ENCODE results near the gene HDGFL2. TPM values are rescaled to one million over a fixed set of nuclear protein-coding genes. Genes with fewer than 3 reads are reported as not detected.

Gene HDGFL2
- total RNA-seq, 3 donors from 2014 or later = 33.0 to 34.1 (median 33.1) TPM

- H3K27me3 ChIP-seq = peaks cover 0 to 12% of the 10 kb centered on the region in 2 donors
- TF ChIP-seq POLR2A (IDR thresholded peaks at IDR 0.05) (no peak), CTCF (IDR thresholded peaks at IDR 0.05) (no peak), POLR2AphosphoS5 (IDR thresholded peaks at IDR 0.05) (no peak)
- DNase-seq (ENCODE audit: low spot score in 2 of 2) = no peak
- no peak overlapping the region for H3K4me3 ChIP-seq
- no peak overlapping the region for H3K27ac ChIP-seq
- no peaks in the 10 kb centered on the region for H3K36me3 ChIP-seq
- H3K4me1 ChIP-seq = no peaks in the 10 kb centered on the region
- H3K9me3 ChIP-seq = no peaks in the 10 kb centered on the region
- intact Hi-C loops (cut with DNase I; ENCODE audit: low total_unique reads) = no loop called here
Measured at GRCh38 chr19:4548238-4548584, 76.1 kb downstream of the HDGFL2 start.

- no peak for DNase-seq (ENCODE audit: low spot score in 2 of 2)
- Histone ChIP-seq H3K4me1 (no peaks in the 10 kb centered on the region), H3K9me3 (no peaks in the 10 kb centered on the region), H3K27me3 (peaks cover 0 to 12% of the 10 kb centered on the region in 2 donors), H3K27ac (no peak overlapping the region), H3K36me3 (no peaks in the 10 kb centered on the region), H3K4me3 (no peak overlapping the region)
- TF ChIP-seq POLR2A (IDR thresholded peaks at IDR 0.05) (no peak), CTCF (IDR thresholded peaks at IDR 0.05) (no peak)
- intact Hi-C loops (cut with DNase I; ENCODE audit: low total_unique reads) = loop anchor here (10.0 kb wide), 1 partner anchor 1015 kb away; the partner anchor contains the start of gene TINCR
Measured at GRCh38 chr19:4550018-4550417, 77.9 kb downstream of the HDGFL2 start.

GRCh38 chr19:4550479-4551050, 78.5 kb downstream of the HDGFL2 start:
- Histone ChIP-seq H3K27ac (no peak overlapping the region), H3K9me3 (no peaks in the 10 kb centered on the region), H3K4me1 (no peaks in the 10 kb centered on the region), H3K27me3 (peaks cover 0 to 12% of the 10 kb centered on the region in 2 donors), H3K4me3 (no peak overlapping the region), H3K36me3 (no peaks in the 10 kb centered on the region)
- intact Hi-C loops (cut with DNase I; ENCODE audit: low total_unique reads) = loop anchor here (10.0 kb wide), 1 partner anchor 1014 kb away; the partner anchor contains the start of gene TINCR
- no peak for DNase-seq (ENCODE audit: low spot score in 2 of 2)
- TF ChIP-seq CTCF (IDR thresholded peaks at IDR 0.05) (no peak), POLR2AphosphoS5 (IDR thresholded peaks at IDR 0.05) (no peak), POLR2A (IDR thresholded peaks at IDR 0.05) (no peak)

Other genes with a start within 250 kb of the HDGFL2 start
- gene EBI3, start 242.8 kb upstream of the HDGFL2 start, total RNA-seq = 10 to 100 TPM in 1 of 3 donors, 1 to 10 TPM in 1, under 1 TPM in 1; 0.66 to 12.6 (median 8.2) TPM
- gene YJU2, start 225.2 kb upstream of the HDGFL2 start, total RNA-seq = 10 to 100 TPM; 18.9 to 24.6 (median 24.4) TPM
- not detected for gene SHD, start 193.0 kb upstream of the HDGFL2 start, total RNA-seq
- not detected for gene TMIGD2, start 169.9 kb upstream of the HDGFL2 start, total RNA-seq
- gene FSD1, start 167.7 kb upstream of the HDGFL2 start, total RNA-seq = under 1 TPM in 1 of 3 donors, not detected in 2; 0.88 TPM
- 10 to 100 TPM in 2 of 3 donors, 1 to 10 TPM in 1; 1.6 to 51.4 (median 25.9) TPM for gene STAP2, start 133.5 kb upstream of the HDGFL2 start, total RNA-seq
- gene MPND, start 128.7 kb upstream of the HDGFL2 start, total RNA-seq = 1 to 10 TPM; 6.1 to 7.7 (median 7.5) TPM
- gene SH3GL1, start 71.8 kb upstream of the HDGFL2 start, total RNA-seq = 10 to 100 TPM; 25.6 to 52.5 (median 33.8) TPM
- gene CHAF1A, start 69.7 kb upstream of the HDGFL2 start, total RNA-seq = 1 to 10 TPM; 6.3 to 8.2 (median 7.9) TPM
- 100 to 1,000 TPM in 1 of 3 donors, 10 to 100 TPM in 2; 72.9 to 139 (median 91.1) TPM for gene UBXN6, start 14.5 kb upstream of the HDGFL2 start, total RNA-seq
- 100 to 1,000 TPM in 2 of 3 donors, 10 to 100 TPM in 1; 50.1 to 629 (median 213) TPM for gene PLIN4, start 46.2 kb downstream of the HDGFL2 start, total RNA-seq
- 10 to 100 TPM; 10.4 to 26.2 (median 15.4) TPM for gene PLIN5, start 62.9 kb downstream of the HDGFL2 start, total RNA-seq
- 10 to 100 TPM in 1 of 3 donors, 1 to 10 TPM in 1, under 1 TPM in 1; 0.64 to 14.7 (median 5.7) TPM for gene LRG1, start 67.7 kb downstream of the HDGFL2 start, total RNA-seq
- 1 to 10 TPM; 2.3 to 8.8 (median 3.2) TPM for gene SEMA6B, start 87.4 kb downstream of the HDGFL2 start, total RNA-seq
- gene TNFAIP8L1, start 167.2 kb downstream of the HDGFL2 start, total RNA-seq = 1 to 10 TPM; 1.6 to 3.6 (median 2.9) TPM
- gene MYDGF, start 198.0 kb downstream of the HDGFL2 start, total RNA-seq = 10 to 100 TPM; 36.3 to 55.1 (median 42.1) TPM

Measured in breast epithelium (tissue), 4 donors.